HepG2 (cell line): ENCODE measurements around the gene MAML1. TPM values are rescaled to one million over a fixed set of nuclear protein-coding genes. Genes with fewer than 3 reads are reported as not detected.
A peak's percentile ranks its signal among the peaks of the same experiment; 100 is the strongest.

Source experiments
- ARID2 ChIP-seq: sonication (generic); formaldehyde crosslinking; IDR thresholded peaks from 2 replicates; pipeline ENCODE4 v1.8.1; 2022; ENCODE audit warnings: mild to moderate bottlenecking, missing genetic modification reagents, borderline replicate concordance
- CAMTA2 ChIP-seq: sonication (generic); formaldehyde crosslinking; IDR thresholded peaks from 2 replicates; pipeline ENCODE4 v1.4.0; 2020; ENCODE audit warnings: mild to moderate bottlenecking, missing genetic modification reagents, borderline replicate concordance
- CHCHD3 ChIP-seq: sonication (generic); formaldehyde crosslinking; IDR thresholded peaks from 2 replicates; pipeline ENCODE4 v1.8.0; 2022; ENCODE audit warnings: mild to moderate bottlenecking, missing genetic modification reagents, moderate library complexity
- FOXJ3 ChIP-seq: sonication (generic); formaldehyde crosslinking; IDR thresholded peaks from 2 replicates; pipeline ENCODE4 v1.4.0; 2020; ENCODE audit warnings: missing genetic modification reagents, mild to moderate bottlenecking, borderline replicate concordance
- ISL2 ChIP-seq: sonication (generic); formaldehyde crosslinking; IDR thresholded peaks from 2 replicates; pipeline ENCODE4 v1.5.0; 2020; ENCODE audit warnings: missing genetic modification reagents
- MXI1 ChIP-seq: IDR thresholded peaks from 3 replicates; pipeline ENCODE4 v1.6.1; 2012; ENCODE audit warnings: low read depth, low read length, inconsistent platforms, borderline replicate concordance
- NR1H2 ChIP-seq: sonication (generic); formaldehyde crosslinking; IDR thresholded peaks from 2 replicates; pipeline ENCODE4 v1.8.1; 2022; ENCODE audit warnings: low read depth, missing genetic modification reagents, borderline replicate concordance
- NRL ChIP-seq: sonication (generic); formaldehyde crosslinking; IDR thresholded peaks from 2 replicates; pipeline ENCODE4 v1.5.0; 2020; ENCODE audit warnings: missing genetic modification reagents, mild to moderate bottlenecking, moderate library complexity, borderline replicate concordance
- RAD21 ChIP-seq: fragments of 450-650 bp; formaldehyde crosslinking; IDR thresholded peaks from 2 replicates; pipeline ENCODE4 v1.5.0; 2020; ENCODE audit warnings: mild to moderate bottlenecking
- SIX1 ChIP-seq: sonication (generic); formaldehyde crosslinking; IDR thresholded peaks from 2 replicates; pipeline ENCODE4 v1.4.0; 2020; ENCODE audit warnings: missing genetic modification reagents, borderline replicate concordance
- ZFX ChIP-seq: sonication (generic); formaldehyde crosslinking; IDR thresholded peaks from 2 replicates; pipeline ENCODE4 v1.4.0; 2020; ENCODE audit warnings: mild to moderate bottlenecking, low read depth, missing genetic modification reagents, moderate library complexity
- ZFY ChIP-seq: sonication (generic); formaldehyde crosslinking; IDR thresholded peaks from 2 replicates; pipeline ENCODE4 v1.4.0; 2020; ENCODE audit warnings: missing genetic modification reagents
- ZKSCAN8 ChIP-seq: IDR thresholded peaks from 2 replicates; pipeline ENCODE4 v1.6.1; 2016; ENCODE audit warnings: borderline replicate concordance, missing genetic modification reagents, missing compliant biosample characterization
- ZNF10 ChIP-seq: sonication (generic); formaldehyde crosslinking; IDR thresholded peaks from 2 replicates; pipeline ENCODE4 v1.4.0; 2020; ENCODE audit warnings: mild to moderate bottlenecking, low read depth, missing genetic modification reagents, borderline replicate concordance
- ZNF282 ChIP-seq: fragments of 450-650 bp; IDR thresholded peaks from 2 replicates; pipeline ENCODE4 v1.6.1; 2018; ENCODE audit not compliant: partially characterized antibody
- polyA plus RNA-seq, 8 experiments: library from polyadenylated mRNA; depleted of rRNA in 3 of 8; stranded (reverse) in 7 of 8; unstranded in 1 of 8; fragments of >200 nt; fragmentation: Illumina TruSeq in 4 of 8; extraction: Trizol in 4 of 8; gene quantifications; 2 replicates each; pipeline versions ENCODE4 v1.2.1 to v1.2.3, GENCODE V29; 2011 to 2016; ENCODE audit warnings: low read depth in 4 of 8, missing spikeins in 1 of 8, mixed read lengths in 1 of 8; ENCODE audit not compliant: insufficient read depth in 1 of 8
- total RNA-seq, 5 experiments: library from RNA; depleted of rRNA; stranded (reverse); fragments of >200 nt; fragmentation: Illumina TruSeq; extraction: Trizol; gene quantifications; 2 replicates each; pipeline ENCODE4 v1.2.3, GENCODE V29; 2016; ENCODE audit warnings: low read depth in 1 of 5
- TF ChIP-seq, protein P1 (sequence below): sonication (generic); formaldehyde crosslinking; IDR thresholded peaks from 2 replicates; pipeline ENCODE4 v1.8.0; 2022; ENCODE audit warnings: missing genetic modification reagents, mild to moderate bottlenecking, moderate library complexity, borderline replicate concordance
- TF ChIP-seq, protein P2 (sequence below): sonication (generic); formaldehyde crosslinking; IDR thresholded peaks from 2 replicates; pipeline ENCODE4 v1.4.0; 2020; ENCODE audit warnings: mild to moderate bottlenecking, missing genetic modification reagents
- TF ChIP-seq, protein P3 (sequence below): sonication (generic); formaldehyde crosslinking; IDR thresholded peaks from 2 replicates; pipeline ENCODE4 v1.8.1; 2023; ENCODE audit warnings: mild to moderate bottlenecking, moderate library complexity, missing genetic modification reagents
- TF ChIP-seq, protein P4 (sequence below): sonication (generic); formaldehyde crosslinking; IDR thresholded peaks from 2 replicates; pipeline ENCODE4 v1.5.0; 2020; ENCODE audit warnings: missing genetic modification reagents
- TF ChIP-seq, protein P5 (sequence below): sonication (generic); formaldehyde crosslinking; IDR thresholded peaks from 2 replicates; pipeline ENCODE4 v1.5.0; 2020; ENCODE audit warnings: mild to moderate bottlenecking, low read depth, missing genetic modification reagents, borderline replicate concordance
- TF ChIP-seq, protein P6 (sequence below): sonication (generic); formaldehyde crosslinking; IDR thresholded peaks from 2 replicates; pipeline ENCODE4 v1.8.0; 2022; ENCODE audit warnings: low read depth, missing genetic modification reagents

The MAML1 gene
- total and polyA plus RNA-seq, 2 of the 13 experiments (the other 11 are each of a cell fraction or from before 2014, with no cell fraction given), result 10.0 to 10.8 TPM

DNA sequence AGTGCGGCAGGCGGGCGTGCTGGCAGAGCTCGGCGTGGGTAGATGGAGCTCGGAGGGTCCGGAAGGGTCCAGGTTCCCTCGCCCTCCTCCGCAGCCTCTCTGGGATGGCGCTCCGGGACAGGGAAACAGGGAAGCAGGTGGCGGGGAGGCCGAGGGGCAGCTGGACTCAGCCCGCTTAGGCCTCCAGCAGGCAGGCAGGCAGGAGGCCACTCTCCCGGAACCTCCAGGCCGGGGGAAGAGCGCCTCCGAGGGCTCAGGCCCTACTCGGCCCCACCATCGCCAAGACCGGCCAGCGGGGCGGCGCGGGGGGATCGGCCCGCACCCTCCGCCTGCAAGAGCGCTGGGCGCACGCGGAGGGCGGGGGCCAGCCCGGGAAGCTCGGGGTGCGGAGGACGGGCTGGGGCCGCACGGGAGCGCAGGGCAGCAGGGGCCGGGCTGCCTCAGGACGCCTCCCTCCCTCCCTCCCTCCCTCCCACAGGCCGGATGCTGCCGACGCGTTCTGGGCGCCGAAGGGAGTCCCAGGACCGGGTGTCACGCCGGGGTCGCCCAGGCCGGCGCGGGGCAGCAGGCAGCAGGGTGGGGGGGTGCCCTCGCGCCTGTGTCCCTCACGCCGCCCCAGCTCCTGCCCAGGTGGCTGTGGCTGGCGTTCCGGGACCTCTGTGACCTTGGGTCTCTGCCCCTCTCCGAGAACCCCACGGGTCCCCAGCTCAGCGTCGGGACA lies 73.1 kb downstream of the MAML1 start (continued):
- TF ChIP-seq, protein P1, sequence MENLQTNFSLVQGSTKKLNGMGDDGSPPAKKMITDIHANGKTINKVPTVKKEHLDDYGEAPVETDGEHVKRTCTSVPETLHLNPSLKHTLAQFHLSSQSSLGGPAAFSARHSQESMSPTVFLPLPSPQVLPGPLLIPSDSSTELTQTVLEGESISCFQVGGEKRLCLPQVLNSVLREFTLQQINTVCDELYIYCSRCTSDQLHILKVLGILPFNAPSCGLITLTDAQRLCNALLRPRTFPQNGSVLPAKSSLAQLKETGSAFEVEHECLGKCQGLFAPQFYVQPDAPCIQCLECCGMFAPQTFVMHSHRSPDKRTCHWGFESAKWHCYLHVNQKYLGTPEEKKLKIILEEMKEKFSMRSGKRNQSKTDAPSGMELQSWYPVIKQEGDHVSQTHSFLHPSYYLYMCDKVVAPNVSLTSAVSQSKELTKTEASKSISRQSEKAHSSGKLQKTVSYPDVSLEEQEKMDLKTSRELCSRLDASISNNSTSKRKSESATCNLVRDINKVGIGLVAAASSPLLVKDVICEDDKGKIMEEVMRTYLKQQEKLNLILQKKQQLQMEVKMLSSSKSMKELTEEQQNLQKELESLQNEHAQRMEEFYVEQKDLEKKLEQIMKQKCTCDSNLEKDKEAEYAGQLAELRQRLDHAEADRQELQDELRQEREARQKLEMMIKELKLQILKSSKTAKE (CRISPR knock-in tag), result 0 out of 2 replicates have a peak, but pooled peaks have one; percentile 31
- TF ChIP-seq, protein P2, sequence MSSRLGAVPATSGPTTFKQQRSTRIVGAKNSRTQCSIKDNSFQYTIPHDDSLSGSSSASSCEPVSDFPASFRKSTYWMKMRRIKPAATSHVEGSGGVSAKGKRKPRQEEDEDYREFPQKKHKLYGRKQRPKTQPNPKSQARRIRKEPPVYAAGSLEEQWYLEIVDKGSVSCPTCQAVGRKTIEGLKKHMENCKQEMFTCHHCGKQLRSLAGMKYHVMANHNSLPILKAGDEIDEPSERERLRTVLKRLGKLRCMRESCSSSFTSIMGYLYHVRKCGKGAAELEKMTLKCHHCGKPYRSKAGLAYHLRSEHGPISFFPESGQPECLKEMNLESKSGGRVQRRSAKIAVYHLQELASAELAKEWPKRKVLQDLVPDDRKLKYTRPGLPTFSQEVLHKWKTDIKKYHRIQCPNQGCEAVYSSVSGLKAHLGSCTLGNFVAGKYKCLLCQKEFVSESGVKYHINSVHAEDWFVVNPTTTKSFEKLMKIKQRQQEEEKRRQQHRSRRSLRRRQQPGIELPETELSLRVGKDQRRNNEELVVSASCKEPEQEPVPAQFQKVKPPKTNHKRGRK (CRISPR knock-in tag), result no peak
- TF ChIP-seq ARID2 (0 out of 2 replicates have a peak, but pooled peaks have one; percentile 42), NRL (no peak), ZKSCAN8 (CRISPR knock-in tag) (no peak), ISL2 (CRISPR knock-in tag) (no peak), ZNF10 (CRISPR knock-in tag) (no peak), MXI1 (no peak), CAMTA2 (CRISPR knock-in tag) (no peak), ZNF282 (no peak), ZFX (CRISPR knock-in tag) (peak; percentile 87), ZFY (CRISPR knock-in tag) (peak; percentile 75), NR1H2 (CRISPR knock-in tag) (no peak), FOXJ3 (no peak), SIX1 (CRISPR knock-in tag) (no peak), RAD21 (no peak), CHCHD3 (CRISPR knock-in tag) (peak; percentile 87; the same call in 1 of the 2 replicates)
- TF ChIP-seq, protein P3, sequence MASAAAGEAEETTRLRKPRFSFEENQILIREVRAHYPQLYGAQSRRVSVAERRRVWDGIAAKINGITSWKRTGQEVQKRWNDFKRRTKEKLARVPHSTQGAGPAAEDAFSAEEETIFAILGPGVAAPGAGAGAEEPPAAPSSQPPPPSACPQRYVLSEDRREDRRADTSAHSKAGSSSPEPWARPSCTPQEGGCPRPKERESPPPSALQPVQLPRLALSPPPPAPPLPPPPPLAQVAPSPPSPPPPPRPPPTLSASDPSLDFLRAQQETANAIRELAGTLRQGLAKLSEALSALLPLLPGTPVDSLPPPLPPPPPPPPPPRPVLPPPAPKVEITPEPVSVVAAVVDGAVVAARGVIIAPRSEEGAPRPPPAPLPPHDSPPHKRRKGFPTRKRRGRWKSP (CRISPR knock-in tag), result no peak
- TF ChIP-seq, protein P4, sequence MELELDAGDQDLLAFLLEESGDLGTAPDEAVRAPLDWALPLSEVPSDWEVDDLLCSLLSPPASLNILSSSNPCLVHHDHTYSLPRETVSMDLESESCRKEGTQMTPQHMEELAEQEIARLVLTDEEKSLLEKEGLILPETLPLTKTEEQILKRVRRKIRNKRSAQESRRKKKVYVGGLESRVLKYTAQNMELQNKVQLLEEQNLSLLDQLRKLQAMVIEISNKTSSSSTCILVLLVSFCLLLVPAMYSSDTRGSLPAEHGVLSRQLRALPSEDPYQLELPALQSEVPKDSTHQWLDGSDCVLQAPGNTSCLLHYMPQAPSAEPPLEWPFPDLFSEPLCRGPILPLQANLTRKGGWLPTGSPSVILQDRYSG (CRISPR knock-in tag), result no peak
- TF ChIP-seq, protein P5, sequence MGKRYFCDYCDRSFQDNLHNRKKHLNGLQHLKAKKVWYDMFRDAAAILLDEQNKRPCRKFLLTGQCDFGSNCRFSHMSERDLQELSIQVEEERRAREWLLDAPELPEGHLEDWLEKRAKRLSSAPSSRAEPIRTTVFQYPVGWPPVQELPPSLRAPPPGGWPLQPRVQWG, result no peak
- TF ChIP-seq, protein P6, sequence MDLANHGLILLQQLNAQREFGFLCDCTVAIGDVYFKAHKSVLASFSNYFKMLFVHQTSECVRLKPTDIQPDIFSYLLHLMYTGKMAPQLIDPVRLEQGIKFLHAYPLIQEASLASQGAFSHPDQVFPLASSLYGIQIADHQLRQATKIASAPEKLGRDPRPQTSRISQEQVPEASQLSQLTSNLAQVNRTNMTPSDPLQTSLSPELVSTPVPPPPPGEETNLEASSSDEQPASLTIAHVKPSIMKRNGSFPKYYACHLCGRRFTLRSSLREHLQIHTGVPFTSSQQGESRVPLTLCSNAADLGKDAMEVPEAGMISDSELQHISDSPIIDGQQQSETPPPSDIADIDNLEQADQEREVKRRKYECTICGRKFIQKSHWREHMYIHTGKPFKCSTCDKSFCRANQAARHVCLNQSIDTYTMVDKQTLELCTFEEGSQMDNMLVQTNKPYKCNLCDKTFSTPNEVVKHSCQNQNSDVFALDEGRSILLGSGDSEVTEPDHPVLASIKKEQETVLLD, result 0 out of 2 replicates have a peak, but pooled peaks have one; percentile 35
